ENCODE measurements around the gene ASH1L. TPM values are rescaled to one million over a fixed set of nuclear protein-coding genes. Genes with fewer than 3 reads are reported as not detected.

Gene ASH1L
- total and polyA plus RNA-seq, 2 donors from 2014 or later: 4.2 to 68.5 TPM

- peaks cover 2 to 12% (median 11%) of the 10 kb centered on the region in 3 donors for H3K36me3 ChIP-seq (ENCODE audit: control insufficient read depth in 2 of 3, insufficient read depth in 3 of 3, low read length in 3 of 3)
These were observed 236.5 kb downstream of the ASH1L start for GRCh38 chr1:155326020-155326526.

GRCh38 chr1:155325603-155325893 lies 237.1 kb downstream of the ASH1L start:
- Histone ChIP-seq H3K4me3 (ENCODE audit: low read length in 3 of 3) (peak overlapping the region in 2 of 3 donors; percentile 66 to 92), H3K9me3 (ENCODE audit: control insufficient read depth in 2 of 3, insufficient read depth in 1 of 3, low read length in 3 of 3) (no peaks in the 10 kb centered on the region), H3K27me3 (ENCODE audit: control insufficient read depth, insufficient read depth, low read length) (no peaks in the 10 kb centered on the region), H3K27ac (ENCODE audit: low read depth in 2 of 2, low read length in 2 of 2) (no peak overlapping the region), H3K36me3 (ENCODE audit: control insufficient read depth in 2 of 3, insufficient read depth in 3 of 3, low read length in 3 of 3) (peaks cover 0 to 7% (median 7%) of the 10 kb centered on the region in 3 donors), H3K4me1 (ENCODE audit: control insufficient read depth in 2 of 3, insufficient read depth in 2 of 3, low read depth in 1 of 3, low read length in 3 of 3) (peaks cover 0 to 17% (median 2%) of the 10 kb centered on the region in 3 donors), H3K9ac (ENCODE audit: low read length in 3 of 3) (peak overlapping the region in 1 of 3 donors; percentile 81)
- intact Hi-C loops (cut with DNase I): no loop called here
- no peak for FAIRE-seq
- DNase-seq: no peak
- no peak for TF ChIP-seq CTCF (IDR thresholded peaks at IDR 0.05; ENCODE audit: borderline replicate concordance, extremely low read depth, insufficient read depth)

More at GRCh38 chr1:155326020-155326526, 236.5 kb downstream of the ASH1L start:
- no peaks in the 10 kb centered on the region for H3K9me3 ChIP-seq (ENCODE audit: control insufficient read depth in 2 of 3, insufficient read depth in 1 of 3, low read length in 3 of 3)
- H3K27me3 ChIP-seq (ENCODE audit: control insufficient read depth, insufficient read depth, low read length): no peaks in the 10 kb centered on the region
- H3K27ac ChIP-seq (ENCODE audit: low read depth in 2 of 2, low read length in 2 of 2): no peak overlapping the region
- TF ChIP-seq CTCF (IDR thresholded peaks at IDR 0.05; ENCODE audit: borderline replicate concordance, extremely low read depth, insufficient read depth): no peak
- intact Hi-C loops (cut with DNase I): no loop called here
- no peak for DNase-seq
- no peak overlapping the region for H3K4me3 ChIP-seq (ENCODE audit: low read length in 3 of 3)
- H3K4me1 ChIP-seq (ENCODE audit: control insufficient read depth in 2 of 3, insufficient read depth in 2 of 3, low read depth in 1 of 3, low read length in 3 of 3): peaks cover 0 to 17% (median 0%) of the 10 kb centered on the region in 3 donors
- H3K9ac ChIP-seq (ENCODE audit: low read length in 3 of 3): no peak overlapping the region
- FAIRE-seq: no peak

- H3K36me3 ChIP-seq (ENCODE audit: control insufficient read depth in 2 of 3, insufficient read depth in 3 of 3, low read length in 3 of 3): peaks cover 0 to 2% (median 1%) of the 10 kb centered on the region in 3 donors
- intact Hi-C loops (cut with DNase I): no loop called here
- no peaks in the 10 kb centered on the region for H3K27me3 ChIP-seq (ENCODE audit: control insufficient read depth, insufficient read depth, low read length)
- DNase-seq (peak; percentile 62 to 90 (median 81)), FAIRE-seq (no peak)
- peak; percentile 34 for TF ChIP-seq CTCF (IDR thresholded peaks at IDR 0.05; ENCODE audit: borderline replicate concordance, extremely low read depth, insufficient read depth)
- H3K9ac ChIP-seq (ENCODE audit: low read length in 3 of 3): peak overlapping the region; percentile 20 to 81 (median 26)
- H3K4me1 ChIP-seq (ENCODE audit: control insufficient read depth in 2 of 3, insufficient read depth in 2 of 3, low read depth in 1 of 3, low read length in 3 of 3): peaks cover 0 to 18% (median 7%) of the 10 kb centered on the region in 3 donors
- peak overlapping the region; percentile 25 to 74 for H3K27ac ChIP-seq (ENCODE audit: low read depth in 2 of 2, low read length in 2 of 2)
- H3K9me3 ChIP-seq (ENCODE audit: control insufficient read depth in 2 of 3, insufficient read depth in 1 of 3, low read length in 3 of 3): no peaks in the 10 kb centered on the region
- H3K4me3 ChIP-seq (ENCODE audit: low read length in 3 of 3): peak overlapping the region; percentile 66 to 92 (median 72)
These were observed 237.6 kb downstream of the ASH1L start for GRCh38 chr1:155324717-155325602.
